SIG-M5 treated with dmso at 0.1 percent for 504 hours (cell line): ENCODE measurements around the gene VSIG2.

Experiments used
- DNase-seq: peaks from one replicate; lab custom pipeline; 2025; ENCODE audit not compliant: unreplicated experiment; lab: John Stamatoyannopoulos, UW

Gene VSIG2

GRCh38 chr11:124748481-124749343 lies 3.3 kb downstream of the VSIG2 start:
- peak; percentile 23 for DNase-seq

GRCh38 chr11:124748100-124748418 lies 4.0 kb downstream of the VSIG2 start:
- no peak for DNase-seq

GRCh38 chr11:124747406-124748099 lies 4.5 kb downstream of the VSIG2 start:
- no peak for DNase-seq

- peak; percentile 55 for DNase-seq
Measured at GRCh38 chr11:124746621-124747243, 5.3 kb downstream of the VSIG2 start.

GRCh38 chr11:124745835-124746620 lies 6.0 kb downstream of the VSIG2 start:
- DNase-seq: peak; percentile 30

- no peak for DNase-seq
Measured at GRCh38 chr11:124745270-124745834, 6.7 kb downstream of the VSIG2 start.

- no peak for DNase-seq
Measured at GRCh38 chr11:124743050-124743449, 9.0 kb downstream of the VSIG2 start.

GRCh38 chr11:124742555-124742954 lies 9.5 kb downstream of the VSIG2 start:
- no peak for DNase-seq

GRCh38 chr11:124740277-124740882 lies 11.7 kb downstream of the VSIG2 start:
- DNase-seq: peak; percentile 59

GRCh38 chr11:124739479-124740276 lies 12.4 kb downstream of the VSIG2 start, which contains the start of gene NRGN:
NRGN (plus strand) TSS chr11:124739942; CDS start chr11:124740085, 143 bp downstream.
- peak; percentile 78 for DNase-seq

GRCh38 chr11:124738713-124739478 lies 13.2 kb downstream of the VSIG2 start:
- DNase-seq: no peak

- no peak for DNase-seq
Measured at GRCh38 chr11:124737638-124738305, 14.3 kb downstream of the VSIG2 start.

- peak; percentile 76 for DNase-seq
Measured at GRCh38 chr11:124736736-124737135, 15.3 kb downstream of the VSIG2 start.

- peak; percentile 65 for DNase-seq
Measured at GRCh38 chr11:124732230-124732629, 19.8 kb downstream of the VSIG2 start.

- no peak for DNase-seq
Measured at GRCh38 chr11:124729571-124729970, 22.5 kb downstream of the VSIG2 start.

- DNase-seq: no peak
Measured at GRCh38 chr11:124728134-124728533, 23.9 kb downstream of the VSIG2 start.

- DNase-seq: no peak
Measured at GRCh38 chr11:124727474-124727873, 24.6 kb downstream of the VSIG2 start.

- no peak for DNase-seq
Measured at GRCh38 chr11:124725719-124726105, 26.3 kb downstream of the VSIG2 start.
